Neural cell (in vitro differentiated cells): ENCODE results near the gene SPATS2L.

ENCODE experiments used
- EP300 ChIP-seq: fragments of 450-650 bp; conservative IDR thresholded peaks from 2 replicates; pipeline ENCODE4 v1.6.1; 2014; ENCODE audit warnings: antibody characterized with exemption, mild to moderate bottlenecking, moderate library complexity; ENCODE audit not compliant: poor library complexity, severe bottlenecking
- POLR2AphosphoS5 ChIP-seq: IDR thresholded peaks from 2 replicates; pipeline ENCODE4 v1.6.1; 2012
- TF ChIP-seq, protein P1 (sequence below): fragments of 450-650 bp; IDR thresholded peaks from 2 replicates; pipeline ENCODE4 v1.5.1; 2014; ENCODE audit warnings: antibody characterized with exemption, mild to moderate bottlenecking, moderate library complexity; ENCODE audit not compliant: poor library complexity, severe bottlenecking

DNA sequence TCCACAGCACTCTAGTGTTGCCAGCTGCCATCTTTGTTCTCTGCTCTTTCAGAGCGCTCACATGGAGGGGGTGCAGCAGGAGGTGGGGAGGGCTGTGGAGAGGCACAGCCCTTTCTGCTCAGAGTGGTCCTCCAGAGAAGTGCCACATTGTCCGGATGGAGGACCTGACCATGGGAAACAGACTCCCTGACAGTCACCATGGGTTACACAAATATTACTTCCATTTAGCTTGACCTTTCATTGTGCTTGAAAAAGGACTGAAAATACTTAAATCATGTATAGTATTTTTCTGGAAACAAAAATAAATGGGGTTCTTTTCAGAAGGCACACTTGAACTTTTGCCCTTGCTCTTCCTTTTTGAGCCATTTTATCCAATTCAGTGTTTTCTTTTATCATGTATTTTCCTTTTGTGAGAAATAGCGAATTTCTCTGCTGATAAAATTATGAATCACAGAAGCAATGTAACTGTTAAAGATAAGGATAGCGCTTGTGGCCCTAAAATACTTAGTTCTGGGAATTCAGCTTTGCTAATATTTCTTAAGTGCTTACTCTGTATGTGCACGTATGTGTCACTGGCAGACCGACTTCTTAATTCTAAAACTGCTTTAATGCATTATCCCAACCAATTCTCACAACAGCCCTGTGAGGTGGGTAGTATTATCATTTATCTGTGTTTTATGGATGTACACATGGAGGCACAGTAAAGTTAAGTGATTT lies 34.2 kb downstream of the SPATS2L start:
- TF ChIP-seq, protein P1, sequence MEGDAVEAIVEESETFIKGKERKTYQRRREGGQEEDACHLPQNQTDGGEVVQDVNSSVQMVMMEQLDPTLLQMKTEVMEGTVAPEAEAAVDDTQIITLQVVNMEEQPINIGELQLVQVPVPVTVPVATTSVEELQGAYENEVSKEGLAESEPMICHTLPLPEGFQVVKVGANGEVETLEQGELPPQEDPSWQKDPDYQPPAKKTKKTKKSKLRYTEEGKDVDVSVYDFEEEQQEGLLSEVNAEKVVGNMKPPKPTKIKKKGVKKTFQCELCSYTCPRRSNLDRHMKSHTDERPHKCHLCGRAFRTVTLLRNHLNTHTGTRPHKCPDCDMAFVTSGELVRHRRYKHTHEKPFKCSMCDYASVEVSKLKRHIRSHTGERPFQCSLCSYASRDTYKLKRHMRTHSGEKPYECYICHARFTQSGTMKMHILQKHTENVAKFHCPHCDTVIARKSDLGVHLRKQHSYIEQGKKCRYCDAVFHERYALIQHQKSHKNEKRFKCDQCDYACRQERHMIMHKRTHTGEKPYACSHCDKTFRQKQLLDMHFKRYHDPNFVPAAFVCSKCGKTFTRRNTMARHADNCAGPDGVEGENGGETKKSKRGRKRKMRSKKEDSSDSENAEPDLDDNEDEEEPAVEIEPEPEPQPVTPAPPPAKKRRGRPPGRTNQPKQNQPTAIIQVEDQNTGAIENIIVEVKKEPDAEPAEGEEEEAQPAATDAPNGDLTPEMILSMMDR: no peak
- TF ChIP-seq EP300 (no peak), POLR2AphosphoS5 (no peak)
